ENCODE results near the gene IFT25. TPM values are rescaled to one million over a fixed set of nuclear protein-coding genes. Genes with fewer than 3 reads are reported as not detected.

IFT25 gene
- total RNA-seq, 1 donor from 2014 or later = 29.4 TPM

DNA sequence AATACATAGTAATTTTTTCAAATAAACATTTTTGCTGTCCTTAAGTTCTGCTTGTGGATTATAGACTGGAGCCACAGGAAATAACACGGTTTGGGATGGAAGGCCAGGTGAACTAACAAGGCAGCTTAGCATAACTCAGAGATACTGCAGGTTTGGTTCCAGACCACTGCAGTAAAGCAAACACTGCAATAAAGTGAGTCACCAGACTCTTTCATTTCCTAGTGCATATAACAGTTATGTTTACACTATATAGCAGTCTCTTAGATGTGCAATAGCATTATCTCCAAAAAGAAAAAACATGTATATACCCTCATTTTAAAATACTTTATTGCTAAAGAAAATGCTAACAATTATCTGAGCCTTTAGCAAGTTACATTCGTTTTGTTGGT is 22.6 kb upstream of the IFT25 start:
- H3K9ac ChIP-seq (ENCODE audit: low read length) = no peak overlapping the region
- H3K36me3 Mint-ChIP-seq (ENCODE audit: low read depth, unreplicated experiment) = peaks cover 23% of the 10 kb centered on the region
- no peak overlapping the region for H3K27ac Mint-ChIP-seq (ENCODE audit: unreplicated experiment)
- no peaks in the 10 kb centered on the region for H3K27me3 ChIP-seq (ENCODE audit: insufficient read depth, low read length)
- no peak for FAIRE-seq
- no peak overlapping the region for H3K4me3 Mint-ChIP-seq (ENCODE audit: unreplicated experiment)
- H2AFZ ChIP-seq (ENCODE audit: low read depth, low read length) = no peak overlapping the region
- TF ChIP-seq, protein P1, sequence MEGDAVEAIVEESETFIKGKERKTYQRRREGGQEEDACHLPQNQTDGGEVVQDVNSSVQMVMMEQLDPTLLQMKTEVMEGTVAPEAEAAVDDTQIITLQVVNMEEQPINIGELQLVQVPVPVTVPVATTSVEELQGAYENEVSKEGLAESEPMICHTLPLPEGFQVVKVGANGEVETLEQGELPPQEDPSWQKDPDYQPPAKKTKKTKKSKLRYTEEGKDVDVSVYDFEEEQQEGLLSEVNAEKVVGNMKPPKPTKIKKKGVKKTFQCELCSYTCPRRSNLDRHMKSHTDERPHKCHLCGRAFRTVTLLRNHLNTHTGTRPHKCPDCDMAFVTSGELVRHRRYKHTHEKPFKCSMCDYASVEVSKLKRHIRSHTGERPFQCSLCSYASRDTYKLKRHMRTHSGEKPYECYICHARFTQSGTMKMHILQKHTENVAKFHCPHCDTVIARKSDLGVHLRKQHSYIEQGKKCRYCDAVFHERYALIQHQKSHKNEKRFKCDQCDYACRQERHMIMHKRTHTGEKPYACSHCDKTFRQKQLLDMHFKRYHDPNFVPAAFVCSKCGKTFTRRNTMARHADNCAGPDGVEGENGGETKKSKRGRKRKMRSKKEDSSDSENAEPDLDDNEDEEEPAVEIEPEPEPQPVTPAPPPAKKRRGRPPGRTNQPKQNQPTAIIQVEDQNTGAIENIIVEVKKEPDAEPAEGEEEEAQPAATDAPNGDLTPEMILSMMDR (IDR thresholded peaks at IDR 0.05; ENCODE audit: insufficient read depth, low read depth, low read length) = no peak
- no peak for TF ChIP-seq EZH2 (IDR thresholded peaks at IDR 0.05; ENCODE audit: insufficient read depth, low read length)
- H3K27ac ChIP-seq (ENCODE audit: low read depth, low read length) = no peak overlapping the region
- no peaks in the 10 kb centered on the region for H3K79me2 ChIP-seq (ENCODE audit: insufficient read depth, low read length)
- H3K4me3 ChIP-seq (ENCODE audit: insufficient read depth, low read depth, low read length) = no peak overlapping the region
- H3K4me2 ChIP-seq (ENCODE audit: low read length) = no peak overlapping the region
- DNase-seq (ENCODE audit: low read depth) = no peak
- no peaks in the 10 kb centered on the region for H3K9me3 Mint-ChIP-seq (ENCODE audit: unreplicated experiment)
- peaks cover 12% of the 10 kb centered on the region for H3K4me1 ChIP-seq (ENCODE audit: insufficient read depth, low read length)
- H3K36me3 ChIP-seq (ENCODE audit: insufficient read depth, low read length) = peaks cover 34% of the 10 kb centered on the region
- H3K27me3 Mint-ChIP-seq (ENCODE audit: low read depth, unreplicated experiment) = no peaks in the 10 kb centered on the region
- peaks cover 14% of the 10 kb centered on the region for H3K4me1 Mint-ChIP-seq (ENCODE audit: low read depth, unreplicated experiment)
- H4K20me1 ChIP-seq (ENCODE audit: insufficient read depth, low read length) = peaks cover 6% of the 10 kb centered on the region
- no peaks in the 10 kb centered on the region for H3K9me3 ChIP-seq (ENCODE audit: insufficient read depth, low read depth, low read length)

DNA sequence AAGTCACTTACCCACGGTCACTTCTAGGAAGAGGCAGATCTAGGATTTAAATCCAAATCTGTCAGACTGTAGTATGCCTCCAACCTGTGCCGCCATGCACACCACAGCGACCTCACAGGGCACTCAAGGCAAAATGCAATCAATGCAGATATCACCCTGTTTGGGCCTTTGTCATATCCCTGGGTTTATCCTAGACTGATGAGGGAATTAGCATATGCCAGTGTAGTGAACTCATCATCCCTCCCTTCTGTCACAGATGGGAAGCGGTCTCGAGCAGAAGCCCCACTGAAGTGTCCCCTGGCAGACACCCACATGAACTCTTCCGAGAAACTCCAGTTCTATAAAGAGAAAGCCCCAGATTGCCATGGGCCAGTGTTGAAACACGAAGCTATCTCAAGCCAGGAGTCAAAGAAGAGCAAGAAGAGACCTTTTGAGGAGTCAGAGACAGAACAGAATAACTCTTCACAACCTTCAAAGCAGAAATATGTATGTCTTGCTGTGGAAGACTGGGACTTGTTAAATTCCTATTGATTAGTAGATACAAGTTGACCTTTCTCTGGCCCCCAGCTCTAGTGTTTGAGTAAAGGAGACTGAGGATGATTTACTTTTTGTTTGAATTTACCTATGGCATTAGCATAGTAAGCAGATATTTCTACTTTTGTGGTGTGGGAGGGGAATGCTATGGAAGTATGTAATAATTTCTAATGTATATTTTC is 22.1 kb upstream of the IFT25 start:
- Histone ChIP-seq H3K36me3 (ENCODE audit: insufficient read depth, low read length) (peaks cover 38% of the 10 kb centered on the region), H3K4me1 (ENCODE audit: insufficient read depth, low read length) (peaks cover 12% of the 10 kb centered on the region), H3K27me3 (ENCODE audit: insufficient read depth, low read length) (no peaks in the 10 kb centered on the region), H2AFZ (ENCODE audit: low read depth, low read length) (no peak overlapping the region), H3K9me3 (ENCODE audit: insufficient read depth, low read depth, low read length) (no peaks in the 10 kb centered on the region), H4K20me1 (ENCODE audit: insufficient read depth, low read length) (peaks cover 11% of the 10 kb centered on the region), H3K27ac (ENCODE audit: low read depth, low read length) (no peak overlapping the region), H3K4me2 (ENCODE audit: low read length) (no peak overlapping the region), H3K4me3 (ENCODE audit: insufficient read depth, low read depth, low read length) (no peak overlapping the region), H3K79me2 (ENCODE audit: insufficient read depth, low read length) (no peaks in the 10 kb centered on the region), H3K9ac (ENCODE audit: low read length) (no peak overlapping the region)
- Mint-ChIP-seq H3K27me3 (ENCODE audit: low read depth, unreplicated experiment) (no peaks in the 10 kb centered on the region), H3K36me3 (ENCODE audit: low read depth, unreplicated experiment) (peaks cover 23% of the 10 kb centered on the region), H3K4me1 (ENCODE audit: low read depth, unreplicated experiment) (peaks cover 14% of the 10 kb centered on the region), H3K27ac (ENCODE audit: unreplicated experiment) (no peak overlapping the region), H3K9me3 (ENCODE audit: unreplicated experiment) (no peaks in the 10 kb centered on the region), H3K4me3 (ENCODE audit: unreplicated experiment) (no peak overlapping the region)
- DNase-seq (ENCODE audit: low read depth) = no peak
- no peak for FAIRE-seq
- TF ChIP-seq, protein P1 (IDR thresholded peaks at IDR 0.05; ENCODE audit: insufficient read depth, low read depth, low read length) = no peak
- no peak for TF ChIP-seq EZH2 (IDR thresholded peaks at IDR 0.05; ENCODE audit: insufficient read depth, low read length)

DNA sequence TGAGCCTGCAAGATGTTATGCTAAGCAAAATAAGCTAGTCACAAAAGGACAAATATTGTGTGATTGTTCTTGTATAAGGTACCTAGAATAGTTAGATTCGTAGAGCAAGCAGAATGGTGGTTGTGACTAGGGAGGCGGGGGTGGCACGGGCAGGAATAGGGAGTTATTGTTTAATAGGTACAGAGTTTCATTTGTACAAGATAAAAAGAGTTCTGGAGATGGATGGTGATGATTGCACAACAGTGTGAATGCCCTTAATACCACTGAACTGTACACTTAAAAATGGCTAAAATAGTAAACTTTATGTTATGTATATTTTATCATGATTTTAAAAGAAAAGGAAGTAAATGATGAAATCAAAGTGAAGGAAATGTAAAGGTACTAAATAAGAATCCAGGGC is 21.3 kb upstream of the IFT25 start:
- Histone ChIP-seq H2AFZ (ENCODE audit: low read depth, low read length) (no peak overlapping the region), H3K79me2 (ENCODE audit: insufficient read depth, low read length) (no peaks in the 10 kb centered on the region), H3K36me3 (ENCODE audit: insufficient read depth, low read length) (peaks cover 46% of the 10 kb centered on the region), H3K4me1 (ENCODE audit: insufficient read depth, low read length) (peaks cover 12% of the 10 kb centered on the region), H3K4me2 (ENCODE audit: low read length) (no peak overlapping the region), H3K27me3 (ENCODE audit: insufficient read depth, low read length) (no peaks in the 10 kb centered on the region), H3K9ac (ENCODE audit: low read length) (no peak overlapping the region), H4K20me1 (ENCODE audit: insufficient read depth, low read length) (peaks cover 11% of the 10 kb centered on the region), H3K4me3 (ENCODE audit: insufficient read depth, low read depth, low read length) (no peak overlapping the region), H3K9me3 (ENCODE audit: insufficient read depth, low read depth, low read length) (no peaks in the 10 kb centered on the region), H3K27ac (ENCODE audit: low read depth, low read length) (no peak overlapping the region)
- Mint-ChIP-seq H3K9me3 (ENCODE audit: unreplicated experiment) (no peaks in the 10 kb centered on the region), H3K36me3 (ENCODE audit: low read depth, unreplicated experiment) (peaks cover 21% of the 10 kb centered on the region), H3K27me3 (ENCODE audit: low read depth, unreplicated experiment) (no peaks in the 10 kb centered on the region), H3K4me3 (ENCODE audit: unreplicated experiment) (no peak overlapping the region), H3K4me1 (ENCODE audit: low read depth, unreplicated experiment) (peaks cover 14% of the 10 kb centered on the region), H3K27ac (ENCODE audit: unreplicated experiment) (peak overlapping the region; percentile 79)
- TF ChIP-seq EZH2 (IDR thresholded peaks at IDR 0.05; ENCODE audit: insufficient read depth, low read length) = no peak
- TF ChIP-seq, protein P1 (IDR thresholded peaks at IDR 0.05; ENCODE audit: insufficient read depth, low read depth, low read length) = no peak
- no peak for DNase-seq (ENCODE audit: low read depth)
- no peak for FAIRE-seq

Data from astrocyte (in vitro differentiated cells and primary cell).